ENCODE data around the gene SNRPB2. TPM values are rescaled to one million over a fixed set of nuclear protein-coding genes. Genes with fewer than 3 reads are reported as not detected.

The SNRPB2 gene
- total and polyA plus RNA-seq, 2 experiments from 2014 or later = 69.8 to 101 TPM

- Histone ChIP-seq H3K9me2 (ENCODE audit: insufficient read depth) (no peaks in the 10 kb centered on the region), H2AFZ (no peak overlapping the region), H3K36me3 (ENCODE audit: low read depth) (no peaks in the 10 kb centered on the region), H3F3A (ENCODE audit: insufficient read depth) (no peaks in the 10 kb centered on the region; the same call in 1 of the 2 replicates), H3K27me3 (replicated peaks; ENCODE audit: insufficient read depth) (peaks cover 24% of the 10 kb centered on the region), H3K9ac (no peak overlapping the region), H3K9me3 (ENCODE audit: low read depth) (no peaks in the 10 kb centered on the region), H3K4me3 (no peak overlapping the region), H3K4me2 (ENCODE audit: unreplicated experiment) (no peak overlapping the region), H3K79me2 (ENCODE audit: insufficient read depth) (no peaks in the 10 kb centered on the region), H3K27ac (no peak overlapping the region), H4K20me1 (ENCODE audit: insufficient read depth) (no peaks in the 10 kb centered on the region), H3K4me1 (ENCODE audit: insufficient read depth) (0 out of 2 replicates have a peak, but pooled peaks cover 6% of the 10 kb centered on the region)
- no peak for TF ChIP-seq EZH2 (IDR thresholded peaks at IDR 0.05; ENCODE audit: insufficient read depth, poor library complexity, severe bottlenecking)
- no peak for TF ChIP-seq EZH2phosphoT487 (IDR thresholded peaks at IDR 0.05; ENCODE audit: insufficient read depth, low read depth)
- DNase-seq = peak; percentile 72
- WGBS, 2 experiments (ENCODE audit: low coverage in 1 of 2, low lambda C conversion rate in 2 of 2, missing lambda C conversion rate in 2 of 2) = 1 to 2% methylated on average over 3 of the region's 3 CpGs
- in situ Hi-C loops (cut with MboI) = no loop called here
Measured at GRCh38 chr20:16761305-16761829, 31.5 kb downstream of the SNRPB2 start.

GRCh38 chr20:16764560-16764959, 34.7 kb downstream of the SNRPB2 start:
- TF ChIP-seq EZH2 (IDR thresholded peaks at IDR 0.05; ENCODE audit: insufficient read depth, poor library complexity, severe bottlenecking) (no peak), EZH2phosphoT487 (IDR thresholded peaks at IDR 0.05; ENCODE audit: insufficient read depth, low read depth) (no peak)
- peaks cover 32% of the 10 kb centered on the region for H3K27me3 ChIP-seq (replicated peaks; ENCODE audit: insufficient read depth)
- no peaks in the 10 kb centered on the region for H3K79me2 ChIP-seq (ENCODE audit: insufficient read depth)
- no peak for DNase-seq
- H3K36me3 ChIP-seq (ENCODE audit: low read depth) = no peaks in the 10 kb centered on the region
- H3K9me3 ChIP-seq (ENCODE audit: low read depth) = no peaks in the 10 kb centered on the region
- 12 to 14% methylated on average over 4 of the region's 4 CpGs for WGBS, 2 experiments (ENCODE audit: low coverage in 1 of 2, low lambda C conversion rate in 2 of 2, missing lambda C conversion rate in 2 of 2)
- H3K9ac ChIP-seq = no peak overlapping the region
- in situ Hi-C loops (cut with MboI) = no loop called here
- H3K4me2 ChIP-seq (ENCODE audit: unreplicated experiment) = no peak overlapping the region
- H3K9me2 ChIP-seq (ENCODE audit: insufficient read depth) = no peaks in the 10 kb centered on the region
- H3F3A ChIP-seq (ENCODE audit: insufficient read depth) = no peaks in the 10 kb centered on the region
- no peak overlapping the region for H2AFZ ChIP-seq
- no peak overlapping the region for H3K4me3 ChIP-seq
- no peaks in the 10 kb centered on the region for H3K4me1 ChIP-seq (ENCODE audit: insufficient read depth)
- no peaks in the 10 kb centered on the region for H4K20me1 ChIP-seq (ENCODE audit: insufficient read depth)
- H3K27ac ChIP-seq = no peak overlapping the region

GRCh38 chr20:16771213-16771612, 41.4 kb downstream of the SNRPB2 start:
- no peak for DNase-seq
- Histone ChIP-seq H4K20me1 (ENCODE audit: insufficient read depth) (no peaks in the 10 kb centered on the region), H3K9ac (no peak overlapping the region), H3K27ac (no peak overlapping the region), H3K4me2 (ENCODE audit: unreplicated experiment) (no peak overlapping the region), H3K4me1 (ENCODE audit: insufficient read depth) (no peaks in the 10 kb centered on the region), H3F3A (ENCODE audit: insufficient read depth) (no peaks in the 10 kb centered on the region), H3K9me2 (ENCODE audit: insufficient read depth) (no peaks in the 10 kb centered on the region), H3K36me3 (ENCODE audit: low read depth) (no peaks in the 10 kb centered on the region), H3K4me3 (no peak overlapping the region), H3K9me3 (ENCODE audit: low read depth) (no peaks in the 10 kb centered on the region), H3K79me2 (ENCODE audit: insufficient read depth) (no peaks in the 10 kb centered on the region), H3K27me3 (replicated peaks; ENCODE audit: insufficient read depth) (peaks cover 9% of the 10 kb centered on the region; the same call in 1 of the 2 replicates), H2AFZ (no peak overlapping the region)
- no peak for TF ChIP-seq EZH2phosphoT487 (IDR thresholded peaks at IDR 0.05; ENCODE audit: insufficient read depth, low read depth)
- no peak for TF ChIP-seq EZH2 (IDR thresholded peaks at IDR 0.05; ENCODE audit: insufficient read depth, poor library complexity, severe bottlenecking)
- in situ Hi-C loops (cut with MboI) = no loop called here

- Histone ChIP-seq H4K20me1 (ENCODE audit: insufficient read depth) (no peaks in the 10 kb centered on the region), H3K27me3 (replicated peaks; ENCODE audit: insufficient read depth) (no peaks in the 10 kb centered on the region), H3K36me3 (ENCODE audit: low read depth) (no peaks in the 10 kb centered on the region), H3K4me1 (ENCODE audit: insufficient read depth) (no peaks in the 10 kb centered on the region), H3K9me2 (ENCODE audit: insufficient read depth) (no peaks in the 10 kb centered on the region), H3K4me2 (ENCODE audit: unreplicated experiment) (no peak overlapping the region), H3K27ac (no peak overlapping the region), H3K4me3 (no peak overlapping the region), H3K9ac (no peak overlapping the region), H3K79me2 (ENCODE audit: insufficient read depth) (no peaks in the 10 kb centered on the region), H3K9me3 (ENCODE audit: low read depth) (no peaks in the 10 kb centered on the region), H2AFZ (no peak overlapping the region), H3F3A (ENCODE audit: insufficient read depth) (no peaks in the 10 kb centered on the region)
- TF ChIP-seq EZH2 (IDR thresholded peaks at IDR 0.05; ENCODE audit: insufficient read depth, poor library complexity, severe bottlenecking) (no peak), EZH2phosphoT487 (IDR thresholded peaks at IDR 0.05; ENCODE audit: insufficient read depth, low read depth) (no peak)
- WGBS, 2 experiments (ENCODE audit: low coverage in 1 of 2, low lambda C conversion rate in 2 of 2, missing lambda C conversion rate in 2 of 2) = 14 to 22% methylated on average over 1 of the region's 1 CpG
- DNase-seq = no peak
- in situ Hi-C loops (cut with MboI) = no loop called here
Measured at GRCh38 chr20:16775961-16776360, 46.1 kb downstream of the SNRPB2 start.

GRCh38 chr20:16777126-16777525, 47.3 kb downstream of the SNRPB2 start:
- in situ Hi-C loops (cut with MboI) = no loop called here
- Histone ChIP-seq H3K27ac (no peak overlapping the region), H3K4me2 (ENCODE audit: unreplicated experiment) (no peak overlapping the region), H3K36me3 (ENCODE audit: low read depth) (no peaks in the 10 kb centered on the region), H2AFZ (no peak overlapping the region), H3K9me3 (ENCODE audit: low read depth) (no peaks in the 10 kb centered on the region), H3K4me3 (no peak overlapping the region), H4K20me1 (ENCODE audit: insufficient read depth) (no peaks in the 10 kb centered on the region), H3F3A (ENCODE audit: insufficient read depth) (no peaks in the 10 kb centered on the region), H3K9ac (no peak overlapping the region), H3K9me2 (ENCODE audit: insufficient read depth) (no peaks in the 10 kb centered on the region), H3K27me3 (replicated peaks; ENCODE audit: insufficient read depth) (no peaks in the 10 kb centered on the region), H3K79me2 (ENCODE audit: insufficient read depth) (no peaks in the 10 kb centered on the region), H3K4me1 (ENCODE audit: insufficient read depth) (no peaks in the 10 kb centered on the region)
- WGBS, 2 experiments (ENCODE audit: low coverage in 1 of 2, low lambda C conversion rate in 2 of 2, missing lambda C conversion rate in 2 of 2) = 0% methylated on average over 1 of the region's 1 CpG
- DNase-seq = no peak
- TF ChIP-seq EZH2 (IDR thresholded peaks at IDR 0.05; ENCODE audit: insufficient read depth, poor library complexity, severe bottlenecking) (no peak), EZH2phosphoT487 (IDR thresholded peaks at IDR 0.05; ENCODE audit: insufficient read depth, low read depth) (no peak)
